ENCODE results near the gene AP5M1. TPM values are rescaled to one million over a fixed set of nuclear protein-coding genes. Genes with fewer than 3 reads are reported as not detected.
"Not testable (repeated sequence)": the region's sequence is repeated elsewhere in the genome, so short reads cannot be mapped to it uniquely, and the experiment has no call there.

The AP5M1 gene
- total RNA-seq (2022) (34.2 and 38.3 TPM in 2 replicates), Bru-seq, nascent RNA (percentile 79 among the genes with signal in this experiment), BruChase-seq, experiment 1, labeled RNA remaining after a 6-hour chase (percentile 83 among the genes with signal in this experiment), BruChase-seq, experiment 2, labeled RNA remaining after a 2-hour chase (percentile 84 among the genes with signal in this experiment)
- long read RNA-seq, full-length matches to known transcripts, result 26 of 33 reads
- long read RNA-seq, partial matches to known transcripts, result 1 of 33 reads
- long read RNA-seq, other reads (novel, unspliced or antisense), result 6 of 33 reads

GRCh38 chr14:57268161-57269069, at the start of gene AP5M1, which contains the start of gene EXOC5:
TSS of gene AP5M1 (plus strand) at chr14:57268971. CDS start at chr14:57269315, 344 bp downstream.
TSS of gene EXOC5 (minus strand) at chr14:57268905. CDS start at chr14:57268648, 257 bp downstream.
- Mint-ChIP-seq H3K4me3 (ENCODE audit: low read depth, unreplicated experiment) (peak within 1 kb of the TSS; percentile 99), H3K9me3 (ENCODE audit: low read depth, unreplicated experiment) (no peaks in the 10 kb centered on the region), H3K36me3 (ENCODE audit: insufficient read depth, unreplicated experiment) (peaks cover 29% of the 10 kb centered on the region), H3K4me1 (ENCODE audit: low read depth, unreplicated experiment) (peaks cover 35% of the 10 kb centered on the region), H3K27ac (ENCODE audit: unreplicated experiment) (peak within 1 kb of the TSS; percentile 95), H3K27me3 (ENCODE audit: unreplicated experiment) (no peaks in the 10 kb centered on the region)
- no peak for TF ChIP-seq CTCF (IDR thresholded peaks at IDR 0.05; ENCODE audit: unreplicated experiment)
- DNase-seq, result peak; percentile 88
- BruUV-seq (replicated peaks), result no TSS peak
- intact Hi-C loops (cut with micrococcal nuclease; ENCODE audit: unreplicated experiment), result no loop called here
- CTCF ChIA-PET, result interaction anchor here (0.6 to 1.1 kb wide), 4 partner anchors 10 to 96 kb away, joined by 3 read pairs; no protein-coding TSS in a partner anchor

GRCh38 chr14:57221931-57222330, 46.8 kb upstream of the AP5M1 start:
- intact Hi-C loops (cut with micrococcal nuclease; ENCODE audit: unreplicated experiment), result no loop called here
- Mint-ChIP-seq H3K27me3 (ENCODE audit: unreplicated experiment) (no peaks in the 10 kb centered on the region), H3K36me3 (ENCODE audit: insufficient read depth, unreplicated experiment) (no peaks in the 10 kb centered on the region), H3K4me3 (ENCODE audit: low read depth, unreplicated experiment) (no peak overlapping the region), H3K4me1 (ENCODE audit: low read depth, unreplicated experiment) (no peaks in the 10 kb centered on the region), H3K9me3 (ENCODE audit: low read depth, unreplicated experiment) (no peaks in the 10 kb centered on the region), H3K27ac (ENCODE audit: unreplicated experiment) (no peak overlapping the region)
- TF ChIP-seq CTCF (IDR thresholded peaks at IDR 0.05; ENCODE audit: unreplicated experiment), result no peak
- no peak for DNase-seq
- no TSS peak for BruUV-seq (replicated peaks)
- CTCF ChIA-PET, result no interaction called here

- TF ChIP-seq CTCF (IDR thresholded peaks at IDR 0.05; ENCODE audit: unreplicated experiment), result no peak
- no TSS peak for BruUV-seq (replicated peaks)
- peaks cover 20% of the 10 kb centered on the region for H3K36me3 Mint-ChIP-seq (ENCODE audit: insufficient read depth, unreplicated experiment)
- H3K9me3 Mint-ChIP-seq (ENCODE audit: low read depth, unreplicated experiment), result peaks cover 2% of the 10 kb centered on the region
- CTCF ChIA-PET, result no interaction called here
- H3K4me1 Mint-ChIP-seq (ENCODE audit: low read depth, unreplicated experiment), result no peaks in the 10 kb centered on the region
- H3K4me3 Mint-ChIP-seq (ENCODE audit: low read depth, unreplicated experiment), result no peak overlapping the region
- no peak overlapping the region for H3K27ac Mint-ChIP-seq (ENCODE audit: unreplicated experiment)
- intact Hi-C loops (cut with micrococcal nuclease; ENCODE audit: unreplicated experiment), result no loop called here
- no peak for DNase-seq
- no peaks in the 10 kb centered on the region for H3K27me3 Mint-ChIP-seq (ENCODE audit: unreplicated experiment)
These were observed 41.7 kb upstream of the AP5M1 start for GRCh38 chr14:57227083-57227482.

- not testable (repeated sequence) for H3K4me1 Mint-ChIP-seq (ENCODE audit: low read depth, unreplicated experiment)
These were observed 40.5 kb upstream of the AP5M1 start for GRCh38 chr14:57228320-57228719.

More at GRCh38 chr14:57228320-57228719, 40.5 kb upstream of the AP5M1 start:
- BruUV-seq (replicated peaks); intact Hi-C loops (cut with micrococcal nuclease; ENCODE audit: unreplicated experiment); H3K4me3 Mint-ChIP-seq (ENCODE audit: low read depth, unreplicated experiment); H3K27me3 Mint-ChIP-seq (ENCODE audit: unreplicated experiment); H3K27ac Mint-ChIP-seq (ENCODE audit: unreplicated experiment); H3K9me3 Mint-ChIP-seq (ENCODE audit: low read depth, unreplicated experiment); DNase-seq: not testable (repeated sequence)
- CTCF ChIA-PET, result interaction anchor here (0.7 kb wide), 1 partner anchor 407 kb away, joined by 4 read pairs; no protein-coding TSS in a partner anchor
- peaks cover 20% of the 10 kb centered on the region for H3K36me3 Mint-ChIP-seq (ENCODE audit: insufficient read depth, unreplicated experiment)

Measured in Calu3 (cell line).